ENCODE results near the gene MINDY1. TPM values are rescaled to one million over a fixed set of nuclear protein-coding genes. Genes with fewer than 3 reads are reported as not detected.

Gene MINDY1
- total RNA-seq, 2 experiments from 2014 or later: 14.6 to 15.1 TPM

DNA sequence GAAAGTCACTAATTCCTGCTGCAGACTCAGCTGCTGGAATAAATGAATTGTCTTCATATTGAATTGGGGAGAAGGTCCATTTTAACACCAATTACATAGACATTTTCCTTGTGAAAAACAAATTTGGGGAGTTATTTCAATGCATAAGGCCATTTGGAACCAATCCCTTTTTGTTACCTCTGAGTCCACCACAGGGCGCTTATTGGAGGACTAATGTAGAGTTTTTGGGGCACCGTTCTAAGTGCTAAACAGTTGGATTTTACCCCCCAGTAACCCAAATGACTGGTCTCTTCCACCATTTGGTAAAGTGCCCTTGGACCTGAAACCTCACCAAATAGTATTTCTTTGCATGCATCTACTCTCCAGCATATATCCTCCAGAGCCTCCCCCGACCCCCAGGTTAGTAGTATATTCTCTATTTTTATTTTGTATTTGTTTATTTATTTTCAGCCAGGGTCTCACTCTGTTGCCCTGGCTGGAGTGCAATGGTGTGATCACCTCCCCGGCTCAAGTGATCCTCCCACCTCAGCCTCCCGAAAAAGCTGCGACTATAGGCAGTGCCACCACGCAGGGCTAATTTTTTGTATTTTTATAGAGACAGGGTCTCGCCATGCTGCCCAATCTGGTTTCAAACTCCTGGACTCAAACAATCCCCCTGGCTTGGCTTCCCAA, 3.1 kb upstream of the MINDY1 start:
- intact Hi-C loops (cut with micrococcal nuclease): loop anchor here (1.0 to 10.0 kb wide), 4 partner anchors 39 to 645 kb away; partner anchors contain the start of genes RPRD2 and TNFAIP8L2
- Mint-ChIP-seq H3K27me3 (ENCODE audit: low read depth) (no peaks in the 10 kb centered on the region), H3K27ac (no peak overlapping the region), H3K36me3 (ENCODE audit: low read depth) (peaks cover 2% of the 10 kb centered on the region), H3K9me3 (no peaks in the 10 kb centered on the region), H3K4me1 (ENCODE audit: low read depth) (peaks cover 50% of the 10 kb centered on the region), H3K4me3 (peak overlapping the region; percentile 92)
- DNase-seq: no peak
- CTCF ChIA-PET: interaction anchor here (1.0 kb wide), 1 partner anchor 49 kb away, joined by 3 read pairs; the partner anchor contains the start of gene CDC42SE1

DNA sequence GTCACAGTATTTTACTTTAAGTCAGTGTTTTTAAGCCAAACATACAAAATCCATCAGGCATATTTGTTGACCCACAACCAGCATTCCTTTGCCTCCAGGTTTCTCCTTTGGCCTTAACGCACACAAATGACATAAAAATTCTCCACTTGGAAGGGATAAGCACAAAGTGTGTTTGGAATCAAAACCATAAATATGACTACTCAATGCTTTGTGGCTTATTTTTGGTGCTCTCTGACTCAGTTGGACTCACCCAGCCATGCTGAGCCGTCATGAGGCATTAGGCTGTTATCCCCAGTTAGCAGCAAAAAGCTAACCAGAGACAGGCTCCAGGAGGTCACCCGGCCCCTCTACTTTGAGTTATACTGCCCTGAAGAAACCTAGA, 2.5 kb upstream of the MINDY1 start:
- CTCF ChIA-PET: interaction anchor here (1.0 kb wide), 1 partner anchor 49 kb away, joined by 3 read pairs; the partner anchor contains the start of gene CDC42SE1
- H3K4me3 Mint-ChIP-seq: peak overlapping the region; percentile 92
- no peaks in the 10 kb centered on the region for H3K9me3 Mint-ChIP-seq
- H3K36me3 Mint-ChIP-seq (ENCODE audit: low read depth): peaks cover 2% of the 10 kb centered on the region
- H3K27ac Mint-ChIP-seq: no peak overlapping the region
- intact Hi-C loops (cut with micrococcal nuclease): loop anchor here (1.0 to 10.0 kb wide), 4 partner anchors 40 to 644 kb away; partner anchors contain the start of genes RPRD2 and TNFAIP8L2
- peaks cover 52% of the 10 kb centered on the region for H3K4me1 Mint-ChIP-seq (ENCODE audit: low read depth)
- DNase-seq: peak; percentile 30
- no peaks in the 10 kb centered on the region for H3K27me3 Mint-ChIP-seq (ENCODE audit: low read depth)

DNA sequence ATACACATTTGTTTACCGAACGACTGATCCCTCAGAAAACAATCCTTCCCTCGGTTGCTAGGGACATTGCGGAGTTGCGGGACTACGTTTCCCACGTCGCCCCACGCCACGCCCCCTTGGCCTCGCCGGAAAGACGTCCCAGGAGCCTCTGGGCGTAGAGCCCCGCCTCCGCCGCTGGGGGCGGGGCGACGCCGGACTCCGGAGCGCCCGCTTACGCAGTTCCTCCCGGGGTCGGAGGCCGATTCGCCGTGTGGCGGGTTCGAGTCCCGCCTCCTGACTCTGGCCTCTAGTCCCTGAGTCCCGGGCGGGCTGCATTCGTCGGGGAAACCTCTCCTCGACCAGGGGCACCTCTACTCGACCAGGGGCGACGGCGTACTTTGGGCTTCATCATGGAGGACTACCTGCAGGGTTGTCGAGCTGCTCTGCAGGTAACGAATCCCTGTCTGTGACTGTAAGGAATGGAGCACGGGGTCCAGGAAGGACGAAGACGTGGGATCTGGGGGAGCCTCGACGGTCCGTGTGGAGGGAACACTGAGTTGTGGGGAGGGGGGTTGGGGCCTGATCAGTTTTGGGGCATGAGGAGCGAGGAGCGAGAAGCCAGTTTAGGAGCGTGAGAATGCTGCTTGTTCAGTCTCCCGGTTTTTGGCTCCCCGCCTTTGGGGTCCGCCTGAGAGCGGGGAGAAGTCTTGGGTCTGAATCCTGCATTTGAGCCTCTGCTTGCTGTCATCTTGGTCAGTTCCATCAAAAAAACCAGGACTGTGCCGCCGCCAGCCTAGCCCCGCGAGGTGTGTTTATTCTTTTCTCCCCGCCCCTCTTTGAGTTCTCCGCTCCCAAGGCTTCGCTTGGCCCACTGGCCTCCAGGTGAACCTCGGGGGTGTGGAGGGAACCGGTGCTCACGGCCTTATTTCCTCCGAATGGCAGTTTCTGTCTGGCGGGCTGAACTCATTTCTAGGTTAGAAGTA, 1.8 kb upstream of the MINDY1 start, which contains the start of gene PRUNE1:
Gene PRUNE1 (plus strand): TSS at position 206 of the 962 bp plus-strand sequence. CDS start 184 bp downstream, at position 390.
- peak within 1 kb of the TSS; percentile 99 for H3K27ac Mint-ChIP-seq
- CTCF ChIA-PET: interaction anchor here (1.0 kb wide), 1 partner anchor 50 kb away, joined by 3 read pairs; the partner anchor contains the start of gene CDC42SE1
- H3K27me3 Mint-ChIP-seq (ENCODE audit: low read depth): no peaks in the 10 kb centered on the region

DNA sequence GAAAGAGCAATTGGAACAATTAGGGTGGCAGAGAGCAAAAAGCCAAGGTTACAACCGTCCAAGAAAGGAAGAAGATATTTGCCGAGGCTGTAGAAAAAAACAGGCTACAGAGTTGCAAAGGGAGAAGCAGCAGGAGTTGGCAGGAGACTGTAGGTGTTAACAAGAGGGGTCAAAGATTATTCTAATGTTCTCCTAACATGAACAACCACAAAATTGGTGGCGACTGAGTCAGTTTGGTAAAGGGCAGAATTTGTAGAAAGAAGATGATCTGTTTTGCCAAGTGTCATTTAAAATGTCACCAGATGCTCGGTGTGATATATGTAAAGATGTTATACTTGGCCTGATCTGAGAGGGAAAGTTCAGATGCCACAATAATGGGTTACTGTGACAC, 1.1 kb upstream of the MINDY1 start:
- Mint-ChIP-seq H3K9me3 (no peaks in the 10 kb centered on the region), H3K27ac (peak overlapping the region; percentile 99), H3K4me3 (peak overlapping the region; percentile 92), H3K36me3 (ENCODE audit: low read depth) (peaks cover 2% of the 10 kb centered on the region), H3K27me3 (ENCODE audit: low read depth) (no peaks in the 10 kb centered on the region), H3K4me1 (ENCODE audit: low read depth) (peaks cover 61% of the 10 kb centered on the region)
- DNase-seq: no peak
- CTCF ChIA-PET: interaction anchor here (4.7 kb wide), 1 partner anchor 12 kb away, joined by 54 read pairs; no protein-coding TSS in a partner anchor
- intact Hi-C loops (cut with micrococcal nuclease): loop anchor here (1.0 to 10.0 kb wide), 10 partner anchors 41 to 643 kb away; partner anchors contain the start of genes CTSS, GABPB2, GOLPH3L and PI4KB

More for the DNA sequence above, 1.8 kb upstream of the MINDY1 start, which contains the start of gene PRUNE1:
- intact Hi-C loops (cut with micrococcal nuclease): loop anchor here (1.0 to 10.0 kb wide), 9 partner anchors 40 to 644 kb away; partner anchors contain the start of genes GABPB2, PI4KB, RPRD2 and SETDB1
- H3K9me3 Mint-ChIP-seq: no peaks in the 10 kb centered on the region
- peaks cover 56% of the 10 kb centered on the region for H3K4me1 Mint-ChIP-seq (ENCODE audit: low read depth)
- DNase-seq: peak; percentile 97
- peaks cover 2% of the 10 kb centered on the region for H3K36me3 Mint-ChIP-seq (ENCODE audit: low read depth)
- H3K4me3 Mint-ChIP-seq: peak within 1 kb of the TSS; percentile 92

DNA sequence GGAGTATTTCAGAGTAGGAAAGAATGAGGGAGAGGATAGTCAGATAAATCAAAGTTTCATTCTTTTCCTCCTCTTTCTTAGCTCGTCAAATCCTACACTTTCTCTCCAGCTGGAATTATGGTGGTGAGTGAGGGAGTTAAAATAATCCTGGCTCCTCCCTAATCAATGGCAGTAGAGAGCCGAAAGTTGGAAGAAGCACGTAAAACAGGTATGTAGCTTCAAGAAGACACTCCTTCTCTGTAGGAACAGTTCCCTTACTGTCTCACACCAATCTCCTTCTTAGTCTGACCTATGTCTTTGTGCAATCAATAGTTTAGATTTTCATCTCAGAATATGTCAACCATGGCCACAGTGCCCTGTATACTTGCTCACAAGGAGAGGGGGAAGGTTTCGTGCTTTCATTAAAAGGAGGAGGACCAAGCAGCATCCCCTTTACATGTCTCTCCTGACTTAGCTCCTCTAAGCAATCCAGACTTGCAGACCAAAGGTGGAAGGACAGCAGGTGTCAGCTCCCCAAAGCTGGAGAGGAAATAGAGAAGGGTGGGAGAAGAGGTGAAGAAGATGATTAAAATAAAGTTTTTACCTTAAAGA, 878 bp downstream of the MINDY1 start:
- H3K4me1 Mint-ChIP-seq (ENCODE audit: low read depth): peaks cover 67% of the 10 kb centered on the region
- H3K27ac Mint-ChIP-seq: peak overlapping the region; percentile 99
- DNase-seq: peak; percentile 15
- peak overlapping the region; percentile 92 for H3K4me3 Mint-ChIP-seq
- peaks cover 8% of the 10 kb centered on the region for H3K36me3 Mint-ChIP-seq (ENCODE audit: low read depth)
- H3K9me3 Mint-ChIP-seq: no peaks in the 10 kb centered on the region
- CTCF ChIA-PET: interaction anchor here (0.5 to 4.7 kb wide), 17 partner anchors 10 to 388 kb away, joined by 3 to 54 read pairs (median 5); partner anchors contain the start of genes C1orf56 and CERS2
- H3K27me3 Mint-ChIP-seq (ENCODE audit: low read depth): no peaks in the 10 kb centered on the region
- intact Hi-C loops (cut with micrococcal nuclease): loop anchor here (1.0 to 10.0 kb wide), 5 partner anchors 27 to 641 kb away; partner anchors contain the start of genes CTSS, GOLPH3L and RPRD2

DNA sequence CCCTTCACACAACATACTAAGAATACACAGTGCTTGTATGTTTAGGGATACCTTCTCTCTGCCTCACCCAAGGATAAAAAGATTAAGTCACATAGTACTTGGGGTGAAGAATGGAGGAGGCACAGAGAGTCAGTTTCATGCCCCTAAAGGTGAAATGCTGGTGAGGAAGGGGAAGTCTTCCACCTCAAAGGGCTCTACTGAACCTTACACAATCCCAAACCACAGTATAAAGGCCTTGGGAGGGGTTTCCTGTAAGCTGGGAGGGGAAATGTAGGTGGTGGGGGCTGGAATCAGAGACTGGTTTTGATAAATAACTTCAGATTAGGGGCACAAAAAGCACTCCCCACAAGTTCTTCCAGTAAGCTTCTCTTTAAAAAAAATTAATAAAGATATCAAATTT, 3.5 kb downstream of the MINDY1 start:
- CTCF ChIA-PET: interaction anchor here (1.1 to 10.8 kb wide), 3 partner anchors 7 to 23 kb away, joined by 3 to 171 read pairs (median 54); partner anchors contain the start of genes ANXA9 and CERS2
- intact Hi-C loops (cut with micrococcal nuclease): loop anchor here (2.0 to 10.0 kb wide), 3 partner anchors 158 to 638 kb away; partner anchors contain the start of genes ENSA and RPRD2

DNA sequence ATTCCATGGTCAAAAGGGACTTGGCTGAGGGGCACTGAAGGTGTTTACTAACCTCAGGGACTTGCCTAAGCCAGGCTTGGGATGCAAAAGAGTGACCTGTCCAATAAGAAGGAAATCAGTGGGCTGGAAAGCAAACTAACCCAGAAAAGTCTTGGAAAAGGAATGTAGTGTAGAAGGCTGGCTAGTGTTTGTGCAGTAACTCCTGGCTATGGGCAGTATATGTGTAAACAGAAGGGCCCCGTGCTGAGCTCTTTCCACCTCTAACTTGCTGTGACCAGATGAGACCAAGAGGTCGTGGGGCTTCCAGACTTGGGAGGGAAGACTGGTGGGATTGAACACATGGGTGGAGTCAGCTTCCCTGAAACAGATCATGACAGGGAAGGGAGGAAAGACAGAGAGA, 4.1 kb downstream of the MINDY1 start:
- no peaks in the 10 kb centered on the region for H3K27me3 Mint-ChIP-seq (ENCODE audit: low read depth)
- H3K27ac Mint-ChIP-seq: peak overlapping the region; percentile 89
- intact Hi-C loops (cut with micrococcal nuclease): loop anchor here (2.0 to 10.0 kb wide), 3 partner anchors 158 to 638 kb away; partner anchors contain the start of genes ENSA and RPRD2
- H3K4me3 Mint-ChIP-seq: no peak overlapping the region
- peaks cover 63% of the 10 kb centered on the region for H3K4me1 Mint-ChIP-seq (ENCODE audit: low read depth)
- H3K36me3 Mint-ChIP-seq (ENCODE audit: low read depth): peaks cover 9% of the 10 kb centered on the region
- H3K9me3 Mint-ChIP-seq: no peaks in the 10 kb centered on the region
- no peak for DNase-seq
- CTCF ChIA-PET: interaction anchor here (1.1 to 10.8 kb wide), 2 partner anchors 12 to 22 kb away, joined by 3 to 171 read pairs; partner anchors contain the start of genes ANXA9 and CERS2

More for the DNA sequence above, 3.5 kb downstream of the MINDY1 start:
- DNase-seq: peak; percentile 31
- peak overlapping the region; percentile 39 for H3K4me3 Mint-ChIP-seq
- peaks cover 68% of the 10 kb centered on the region for H3K4me1 Mint-ChIP-seq (ENCODE audit: low read depth)
- H3K9me3 Mint-ChIP-seq: no peaks in the 10 kb centered on the region
- no peaks in the 10 kb centered on the region for H3K27me3 Mint-ChIP-seq (ENCODE audit: low read depth)
- H3K36me3 Mint-ChIP-seq (ENCODE audit: low read depth): peaks cover 9% of the 10 kb centered on the region
- peak overlapping the region; percentile 89 for H3K27ac Mint-ChIP-seq

DNA sequence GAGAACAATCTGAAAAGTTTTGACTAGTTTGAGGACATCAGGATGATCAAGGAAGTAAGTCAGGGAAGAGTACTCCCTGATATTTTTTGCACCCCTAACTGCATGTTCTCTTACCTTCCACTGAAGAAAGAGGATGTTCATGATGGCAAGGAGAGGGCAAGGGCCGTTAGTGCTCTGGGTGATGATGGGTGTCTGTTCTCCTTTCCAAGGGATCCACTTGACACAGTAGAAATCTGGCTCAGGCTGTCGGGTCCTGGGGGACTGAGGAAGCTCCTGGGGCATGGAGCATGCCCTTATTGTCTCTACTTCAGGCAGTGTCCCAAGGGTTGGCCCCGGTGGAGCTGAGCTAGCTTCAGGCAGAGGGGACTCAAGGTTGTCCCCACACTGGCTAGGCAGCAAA, 4.7 kb downstream of the MINDY1 start:
- peaks cover 58% of the 10 kb centered on the region for H3K4me1 Mint-ChIP-seq (ENCODE audit: low read depth)
- no peaks in the 10 kb centered on the region for H3K9me3 Mint-ChIP-seq
- CTCF ChIA-PET: interaction anchor here (1.1 to 10.8 kb wide), 3 partner anchors 12 to 23 kb away, joined by 3 to 171 read pairs (median 3); partner anchors contain the start of genes ANXA9 and CERS2
- intact Hi-C loops (cut with micrococcal nuclease): loop anchor here (2.0 to 10.0 kb wide), 3 partner anchors 157 to 637 kb away; partner anchors contain the start of genes ENSA and RPRD2
- H3K4me3 Mint-ChIP-seq: no peak overlapping the region
- peaks cover 9% of the 10 kb centered on the region for H3K36me3 Mint-ChIP-seq (ENCODE audit: low read depth)
- no peaks in the 10 kb centered on the region for H3K27me3 Mint-ChIP-seq (ENCODE audit: low read depth)
- no peak for DNase-seq
- peak overlapping the region; percentile 56 for H3K27ac Mint-ChIP-seq

DNA sequence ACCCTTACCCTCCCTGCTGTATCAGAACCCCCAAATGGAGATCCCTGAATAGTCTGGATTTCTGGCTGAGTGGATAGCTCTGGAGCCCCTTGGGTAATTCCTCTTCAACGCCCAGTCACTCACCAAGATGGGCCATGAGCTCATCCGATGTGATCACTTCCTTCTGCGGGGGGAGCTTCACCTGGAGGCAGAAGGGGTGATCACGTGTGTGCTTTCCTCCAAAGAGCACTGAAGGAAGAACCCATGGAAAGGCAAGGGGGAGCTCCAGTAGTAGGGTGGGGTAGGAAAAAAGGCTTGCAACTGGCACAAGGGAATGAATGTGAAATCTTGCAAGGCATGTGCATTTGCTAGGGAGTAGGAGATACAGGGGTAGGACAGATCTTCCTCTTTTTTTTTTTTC, 5.1 kb downstream of the MINDY1 start:
- Mint-ChIP-seq H3K27me3 (ENCODE audit: low read depth) (no peaks in the 10 kb centered on the region), H3K36me3 (ENCODE audit: low read depth) (peaks cover 9% of the 10 kb centered on the region), H3K27ac (peak overlapping the region; percentile 56), H3K4me3 (no peak overlapping the region), H3K9me3 (no peaks in the 10 kb centered on the region), H3K4me1 (ENCODE audit: low read depth) (peaks cover 53% of the 10 kb centered on the region)
- intact Hi-C loops (cut with micrococcal nuclease): loop anchor here (2.0 to 10.0 kb wide), 3 partner anchors 157 to 637 kb away; partner anchors contain the start of genes ENSA and RPRD2
- no peak for DNase-seq
- CTCF ChIA-PET: interaction anchor here (0.9 to 10.8 kb wide), 3 partner anchors 21 to 746 kb away, joined by 3 to 171 read pairs (median 3); partner anchors contain the start of genes ANXA9 and CERS2

DNA sequence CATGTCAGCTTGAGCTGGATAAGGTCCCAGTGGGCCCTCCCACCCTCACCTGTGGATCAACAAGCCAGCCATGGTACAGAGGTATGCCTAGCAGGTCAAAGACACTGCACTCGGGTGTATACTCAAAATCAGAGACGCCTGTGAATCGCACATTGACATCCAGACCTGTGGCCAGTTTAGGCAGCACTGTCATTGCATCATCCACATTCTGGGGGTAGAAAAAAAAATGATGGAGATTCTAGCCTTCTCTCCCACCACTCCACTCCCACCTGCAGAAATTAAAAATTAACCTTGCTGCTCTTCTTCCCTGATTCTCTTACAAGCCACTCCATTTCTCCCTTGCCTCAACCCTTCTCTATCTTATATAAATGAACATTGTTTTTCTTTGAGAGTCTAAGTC, 6.3 kb downstream of the MINDY1 start:
- peaks cover 8% of the 10 kb centered on the region for H3K36me3 Mint-ChIP-seq (ENCODE audit: low read depth)
- H3K4me1 Mint-ChIP-seq (ENCODE audit: low read depth): peaks cover 57% of the 10 kb centered on the region
- DNase-seq: no peak
- no peak overlapping the region for H3K4me3 Mint-ChIP-seq
- intact Hi-C loops (cut with micrococcal nuclease): loop anchor here (10.0 kb wide), 2 partner anchors 156 to 636 kb away; partner anchors contain the start of gene RPRD2
- H3K27ac Mint-ChIP-seq: peak overlapping the region; percentile 9
- CTCF ChIA-PET: interaction anchor here (0.6 to 10.8 kb wide), 3 partner anchors 20 to 100 kb away, joined by 3 to 171 read pairs (median 3); partner anchors contain the start of genes ANXA9 and CERS2
- H3K27me3 Mint-ChIP-seq (ENCODE audit: low read depth): no peaks in the 10 kb centered on the region
- no peaks in the 10 kb centered on the region for H3K9me3 Mint-ChIP-seq

Data from activated naive CD4-positive, alpha-beta T cell treated with anti-CD3 and anti-CD28 coated beads for 36 hours (primary cell).